ENCODE results near the gene DUSP7.

DUSP7 gene

GRCh38 chr3:52004906-52005395 lies 51.4 kb downstream of the DUSP7 start:
- DNase-seq, result no peak

DNA sequence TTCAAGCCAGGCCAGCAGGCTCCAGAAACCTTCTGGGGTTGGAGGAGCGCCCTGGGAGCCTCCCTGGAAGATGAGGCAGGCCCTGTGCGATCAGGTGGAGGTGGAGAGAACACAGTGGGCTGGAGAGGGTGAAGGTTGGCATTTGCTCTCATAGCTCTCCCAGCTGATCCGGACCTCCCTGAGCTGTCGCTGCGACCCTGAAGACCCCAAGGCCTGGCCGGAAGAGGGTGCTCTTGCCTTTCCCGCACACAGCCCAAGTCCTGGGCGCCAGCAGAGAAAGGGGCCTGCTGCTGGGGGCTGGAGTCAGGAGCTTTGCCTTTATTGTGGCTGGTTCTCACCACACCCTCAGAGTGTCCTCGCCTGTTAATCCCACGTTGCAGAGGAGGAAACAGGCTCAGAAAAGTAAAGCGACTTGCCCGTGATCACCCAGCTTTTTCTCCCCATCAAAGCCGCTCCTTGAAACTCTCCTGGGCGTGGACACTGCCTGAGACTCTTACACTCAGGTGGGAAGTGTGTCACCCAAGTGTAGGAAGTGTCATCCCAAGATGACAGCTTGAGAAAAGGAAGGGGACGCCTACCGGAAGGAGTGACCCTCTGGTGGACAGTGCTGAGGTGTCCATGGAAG lies 52.1 kb downstream of the DUSP7 start:
- no peak for DNase-seq

DNA sequence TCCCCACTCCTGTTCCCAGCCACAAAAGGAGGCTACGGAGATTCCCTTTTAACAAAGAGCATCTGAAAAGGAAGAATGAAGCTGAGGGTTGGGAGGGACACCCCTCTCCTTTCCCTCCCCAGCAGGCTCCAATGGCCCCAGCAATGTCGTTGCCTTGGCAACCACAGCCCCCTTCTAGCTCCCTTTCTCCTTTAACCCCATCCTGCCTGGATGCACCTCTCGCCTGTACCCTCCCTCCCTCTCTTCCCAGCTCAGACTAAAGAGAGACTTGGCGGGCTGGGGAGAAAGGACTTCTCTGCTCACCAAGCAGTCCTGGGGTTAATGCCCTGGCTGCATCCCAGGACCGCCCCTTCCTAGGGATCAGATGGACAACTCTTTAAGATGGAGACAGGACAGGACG lies 53.6 kb downstream of the DUSP7 start:
- no peak for DNase-seq

- peak; percentile 83 for DNase-seq
These were observed 54.9 kb downstream of the DUSP7 start for GRCh38 chr3:52001443-52001974.

DNA sequence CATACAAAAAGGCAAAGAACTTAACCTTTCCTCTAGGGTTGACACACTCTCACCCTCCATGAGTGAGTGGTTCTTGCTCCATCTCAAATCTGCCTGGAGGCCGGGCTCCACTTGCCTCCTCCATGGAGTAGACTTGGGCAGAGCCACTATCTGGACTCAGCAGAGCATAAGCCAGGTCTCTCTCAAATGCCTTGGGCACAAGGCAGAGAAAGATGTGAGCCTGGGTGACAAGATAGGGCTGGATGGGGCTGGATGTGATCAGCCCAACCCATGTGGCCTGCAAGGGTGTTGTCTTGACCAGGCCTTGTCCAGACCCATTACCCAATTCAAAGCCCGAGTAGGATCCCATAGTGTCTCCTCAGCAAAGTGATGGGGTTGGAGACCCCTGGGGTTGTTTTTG lies 56.5 kb downstream of the DUSP7 start:
- no peak for DNase-seq
